VCaP (cell line): ENCODE measurements around the gene ABCA2.

Experiments used
- H3K27ac ChIP-seq: fragments of 450-650 bp; 2 replicates; pipeline ENCODE4 v1.5.1; 2017
- TF ChIP-seq, protein P1 (sequence below): fragments of 450-650 bp; conservative IDR thresholded peaks from 2 replicates; pipeline ENCODE4 v1.5.1; 2017; ENCODE audit warnings: mild to moderate bottlenecking, moderate library complexity

ABCA2 gene

DNA sequence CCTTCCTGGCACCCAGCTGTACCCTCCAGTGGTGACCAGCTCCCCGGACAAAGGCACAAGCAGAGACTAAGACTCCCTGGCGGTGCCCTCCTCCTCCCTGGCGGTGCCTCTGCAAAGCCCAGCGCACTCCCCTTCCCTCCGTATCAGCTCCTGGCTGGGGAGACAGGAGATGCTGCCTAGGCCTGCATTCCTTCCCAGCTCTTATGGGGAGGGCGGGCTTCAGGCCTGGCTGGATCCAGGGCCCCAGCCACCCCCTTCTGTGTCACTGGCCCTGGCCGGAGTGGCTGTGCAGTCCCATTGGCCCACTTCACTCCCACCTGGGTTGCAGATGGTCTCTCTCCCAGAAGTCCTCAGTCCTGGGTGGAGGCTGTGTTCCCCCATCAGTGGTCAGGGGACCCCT is 69.6 kb downstream of the ABCA2 start:
- TF ChIP-seq, protein P1, sequence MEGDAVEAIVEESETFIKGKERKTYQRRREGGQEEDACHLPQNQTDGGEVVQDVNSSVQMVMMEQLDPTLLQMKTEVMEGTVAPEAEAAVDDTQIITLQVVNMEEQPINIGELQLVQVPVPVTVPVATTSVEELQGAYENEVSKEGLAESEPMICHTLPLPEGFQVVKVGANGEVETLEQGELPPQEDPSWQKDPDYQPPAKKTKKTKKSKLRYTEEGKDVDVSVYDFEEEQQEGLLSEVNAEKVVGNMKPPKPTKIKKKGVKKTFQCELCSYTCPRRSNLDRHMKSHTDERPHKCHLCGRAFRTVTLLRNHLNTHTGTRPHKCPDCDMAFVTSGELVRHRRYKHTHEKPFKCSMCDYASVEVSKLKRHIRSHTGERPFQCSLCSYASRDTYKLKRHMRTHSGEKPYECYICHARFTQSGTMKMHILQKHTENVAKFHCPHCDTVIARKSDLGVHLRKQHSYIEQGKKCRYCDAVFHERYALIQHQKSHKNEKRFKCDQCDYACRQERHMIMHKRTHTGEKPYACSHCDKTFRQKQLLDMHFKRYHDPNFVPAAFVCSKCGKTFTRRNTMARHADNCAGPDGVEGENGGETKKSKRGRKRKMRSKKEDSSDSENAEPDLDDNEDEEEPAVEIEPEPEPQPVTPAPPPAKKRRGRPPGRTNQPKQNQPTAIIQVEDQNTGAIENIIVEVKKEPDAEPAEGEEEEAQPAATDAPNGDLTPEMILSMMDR = no peak
- no peak overlapping the region for H3K27ac ChIP-seq

DNA sequence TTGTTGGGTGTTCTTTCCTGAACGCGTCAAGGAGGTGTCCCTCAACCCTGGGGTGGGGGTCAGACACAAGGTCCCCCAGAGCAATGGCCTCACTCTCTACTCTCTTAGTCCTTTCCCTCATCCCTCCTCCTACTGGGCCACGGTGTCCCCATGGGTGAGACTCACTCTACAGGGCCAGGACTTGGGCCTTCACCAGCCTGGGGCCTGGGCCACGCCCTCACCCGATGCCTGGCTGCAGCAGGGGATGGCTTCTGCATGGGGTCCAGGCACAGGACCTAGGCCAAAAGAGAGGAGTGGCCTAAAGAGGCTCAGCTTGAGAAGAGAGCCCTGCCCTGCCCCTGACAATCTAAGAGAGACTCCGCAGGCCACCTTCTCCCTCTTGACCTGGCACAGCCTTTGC is 70.1 kb downstream of the ABCA2 start:
- TF ChIP-seq, protein P1 = no peak
- no peak overlapping the region for H3K27ac ChIP-seq

DNA sequence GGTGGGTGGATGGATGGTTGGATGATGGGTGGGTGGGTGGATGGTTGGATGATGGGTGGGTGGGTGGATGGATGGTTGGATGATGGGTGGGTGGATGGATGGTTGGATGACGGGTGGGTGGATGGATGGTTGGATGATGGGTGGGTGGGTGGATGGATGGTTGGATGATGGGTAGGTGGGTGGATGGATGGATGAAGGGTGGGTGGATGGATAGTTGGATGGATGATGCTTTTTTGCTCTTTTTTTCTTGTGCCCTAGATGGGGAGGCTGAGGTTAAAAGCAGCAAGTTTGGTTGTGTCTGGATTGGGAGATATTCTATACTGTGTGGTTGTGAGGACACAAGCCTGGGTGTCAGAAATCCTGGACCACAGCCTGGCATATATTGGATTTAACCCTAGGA is 70.6 kb downstream of the ABCA2 start:
- TF ChIP-seq, protein P1 = no peak

More for the DNA sequence above, 70.6 kb downstream of the ABCA2 start:
- H3K27ac ChIP-seq = no peak overlapping the region
